GM19455 (cell line): Measurements from ENCODE around the gene CREB3L2.

ENCODE experiments used
- ATAC-seq: cut with Tn5 transposase; IDR thresholded peaks from one replicate; pipeline ENCODE4 v1.9.1; 2021; ENCODE audit not compliant: unreplicated experiment

Gene CREB3L2

GRCh38 chr7:137878333-137878961 lies 123.4 kb downstream of the CREB3L2 start:
- ATAC-seq, result no peak

- no peak for ATAC-seq
These were observed 124.7 kb downstream of the CREB3L2 start for GRCh38 chr7:137877027-137877675.

GRCh38 chr7:137875746-137876145 lies 126.1 kb downstream of the CREB3L2 start:
- ATAC-seq, result no peak

GRCh38 chr7:137873979-137874777 lies 127.7 kb downstream of the CREB3L2 start:
- no peak for ATAC-seq

- no peak for ATAC-seq
These were observed 128.4 kb downstream of the CREB3L2 start for GRCh38 chr7:137873524-137873923.

GRCh38 chr7:137871170-137871915 lies 130.5 kb downstream of the CREB3L2 start:
- ATAC-seq, result no peak

GRCh38 chr7:137870684-137871083 lies 131.2 kb downstream of the CREB3L2 start:
- no peak for ATAC-seq

GRCh38 chr7:137870078-137870477 lies 131.8 kb downstream of the CREB3L2 start:
- ATAC-seq, result no peak

- no peak for ATAC-seq
These were observed 132.6 kb downstream of the CREB3L2 start for GRCh38 chr7:137869260-137869659.

GRCh38 chr7:137867289-137867688 lies 134.6 kb downstream of the CREB3L2 start:
- ATAC-seq, result no peak

GRCh38 chr7:137865764-137866163 lies 136.1 kb downstream of the CREB3L2 start:
- no peak for ATAC-seq

- ATAC-seq, result no peak
These were observed 138.9 kb downstream of the CREB3L2 start for GRCh38 chr7:137862964-137863363.

- ATAC-seq, result no peak
These were observed 139.5 kb downstream of the CREB3L2 start for GRCh38 chr7:137862358-137862757.

GRCh38 chr7:137860542-137860941 lies 141.3 kb downstream of the CREB3L2 start:
- ATAC-seq, result no peak

- ATAC-seq, result no peak
These were observed 148.8 kb downstream of the CREB3L2 start for GRCh38 chr7:137853053-137853452.

- no peak for ATAC-seq
These were observed 149.8 kb downstream of the CREB3L2 start for GRCh38 chr7:137852108-137852507.

- no peak for ATAC-seq
These were observed 150.6 kb downstream of the CREB3L2 start for GRCh38 chr7:137850972-137851945.

- ATAC-seq, result no peak
These were observed 151.3 kb downstream of the CREB3L2 start for GRCh38 chr7:137850571-137850970.

GRCh38 chr7:137848095-137848494 lies 153.8 kb downstream of the CREB3L2 start:
- ATAC-seq, result no peak

- ATAC-seq, result no peak
These were observed 154.3 kb downstream of the CREB3L2 start for GRCh38 chr7:137847568-137848050.
